ENCODE measurements around the gene NT5C2.

- TF ChIP-seq EZH2 (optimal IDR thresholded peaks at IDR 0.05; ENCODE audit: low read depth, low read length), result no peak
- TF ChIP-seq, protein P1, sequence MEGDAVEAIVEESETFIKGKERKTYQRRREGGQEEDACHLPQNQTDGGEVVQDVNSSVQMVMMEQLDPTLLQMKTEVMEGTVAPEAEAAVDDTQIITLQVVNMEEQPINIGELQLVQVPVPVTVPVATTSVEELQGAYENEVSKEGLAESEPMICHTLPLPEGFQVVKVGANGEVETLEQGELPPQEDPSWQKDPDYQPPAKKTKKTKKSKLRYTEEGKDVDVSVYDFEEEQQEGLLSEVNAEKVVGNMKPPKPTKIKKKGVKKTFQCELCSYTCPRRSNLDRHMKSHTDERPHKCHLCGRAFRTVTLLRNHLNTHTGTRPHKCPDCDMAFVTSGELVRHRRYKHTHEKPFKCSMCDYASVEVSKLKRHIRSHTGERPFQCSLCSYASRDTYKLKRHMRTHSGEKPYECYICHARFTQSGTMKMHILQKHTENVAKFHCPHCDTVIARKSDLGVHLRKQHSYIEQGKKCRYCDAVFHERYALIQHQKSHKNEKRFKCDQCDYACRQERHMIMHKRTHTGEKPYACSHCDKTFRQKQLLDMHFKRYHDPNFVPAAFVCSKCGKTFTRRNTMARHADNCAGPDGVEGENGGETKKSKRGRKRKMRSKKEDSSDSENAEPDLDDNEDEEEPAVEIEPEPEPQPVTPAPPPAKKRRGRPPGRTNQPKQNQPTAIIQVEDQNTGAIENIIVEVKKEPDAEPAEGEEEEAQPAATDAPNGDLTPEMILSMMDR (IDR thresholded peaks at IDR 0.05; ENCODE audit: low read length), result no peak
- TF ChIP-seq EZH2phosphoT487 (IDR thresholded peaks at IDR 0.05; ENCODE audit: low read length), result no peak
Measured at GRCh38 chr10:103120977-103121735, 71.9 kb downstream of the NT5C2 start.
